T-helper 22 cell (primary cell): Measurements from ENCODE around the gene KCNH2.

Source experiments
- DNase-seq: peaks from one replicate; pipeline ENCODE4 v3.0.0-alpha.2; 2020; ENCODE audit warnings: low read depth

Gene KCNH2

DNA sequence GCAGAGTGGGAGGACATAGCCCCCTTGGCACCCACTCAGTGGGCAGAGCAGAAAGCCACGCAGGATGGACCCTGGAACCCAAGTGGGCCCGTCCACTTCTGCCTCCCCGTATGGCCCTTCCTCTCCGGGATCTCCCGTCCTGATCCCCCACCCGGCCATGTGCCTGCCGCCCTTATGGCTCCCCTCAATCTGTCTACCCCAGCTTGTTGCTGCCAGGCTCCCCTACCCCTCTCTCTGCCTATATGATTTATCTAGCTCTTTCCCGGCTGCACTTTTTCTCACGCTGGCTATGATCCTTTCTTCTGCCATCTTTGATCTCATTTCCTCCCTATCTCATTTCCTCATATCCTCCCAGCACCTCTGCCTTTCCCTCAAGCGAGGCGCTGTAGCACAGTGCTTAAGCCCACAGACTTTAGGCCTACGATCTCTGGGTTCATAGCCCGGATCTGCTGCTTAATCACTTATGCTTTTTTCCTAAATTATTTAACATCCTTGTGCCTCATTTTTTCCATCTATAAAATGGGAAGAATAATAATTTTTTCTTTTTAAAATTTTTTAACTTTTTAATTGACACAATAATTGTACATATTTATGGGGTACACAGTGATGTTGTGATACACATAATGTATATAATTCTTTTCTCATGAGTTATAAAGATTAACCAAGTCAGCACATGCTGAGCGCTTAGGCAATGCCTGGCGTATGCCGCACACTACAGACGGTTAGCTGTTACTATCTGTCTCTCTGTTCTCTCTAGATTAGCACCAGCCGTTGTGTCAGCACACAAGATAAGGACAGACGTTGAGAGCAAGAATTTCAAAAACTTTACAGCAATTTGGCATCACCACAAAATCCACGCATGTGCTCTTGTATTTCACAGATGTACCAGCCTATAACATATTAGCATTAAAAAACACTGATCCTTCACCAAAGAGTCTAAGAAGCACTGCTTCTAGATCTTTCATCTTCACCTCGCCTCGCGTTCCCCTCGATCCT, 18.1 kb downstream of the KCNH2 start:
- DNase-seq: no peak

DNA sequence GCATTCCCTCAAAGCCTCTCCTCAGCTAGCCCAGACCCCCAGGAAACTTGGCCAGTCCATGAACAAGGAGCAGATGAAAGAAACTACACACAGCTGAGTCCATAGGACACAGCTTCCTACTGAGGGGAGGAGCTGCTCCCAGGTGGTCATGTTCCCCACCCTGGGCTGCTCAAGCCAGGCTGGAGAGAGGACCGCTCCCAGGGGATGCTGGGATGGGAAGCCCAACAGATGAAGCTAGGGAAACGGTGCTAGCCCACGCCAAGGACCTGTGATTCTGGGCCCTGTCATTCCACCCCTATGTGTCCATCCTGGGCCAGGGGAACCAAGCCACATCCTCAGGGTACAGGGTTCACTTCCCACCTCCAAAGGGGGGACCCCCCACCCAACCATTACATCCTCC, 19.0 kb downstream of the KCNH2 start:
- no peak for DNase-seq

DNA sequence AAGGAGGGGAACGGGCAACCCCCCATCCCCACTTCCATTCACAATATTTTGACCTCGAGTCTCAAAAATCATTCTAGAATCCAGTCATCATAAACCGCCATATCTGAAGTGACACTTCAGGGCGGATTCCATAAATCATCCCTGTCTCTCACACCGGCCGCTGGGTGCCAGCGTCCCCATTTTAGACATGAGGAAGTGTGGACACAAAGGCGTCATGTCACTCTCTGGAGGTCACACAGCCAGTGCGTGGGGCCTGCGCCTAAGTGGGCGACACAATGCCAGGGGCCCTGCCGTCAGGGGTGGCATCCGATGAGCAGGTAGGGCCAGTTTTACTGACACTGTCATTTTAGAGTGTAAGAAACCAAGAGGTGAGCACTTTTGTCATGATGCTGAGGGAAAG, 19.5 kb downstream of the KCNH2 start:
- no peak for DNase-seq

DNA sequence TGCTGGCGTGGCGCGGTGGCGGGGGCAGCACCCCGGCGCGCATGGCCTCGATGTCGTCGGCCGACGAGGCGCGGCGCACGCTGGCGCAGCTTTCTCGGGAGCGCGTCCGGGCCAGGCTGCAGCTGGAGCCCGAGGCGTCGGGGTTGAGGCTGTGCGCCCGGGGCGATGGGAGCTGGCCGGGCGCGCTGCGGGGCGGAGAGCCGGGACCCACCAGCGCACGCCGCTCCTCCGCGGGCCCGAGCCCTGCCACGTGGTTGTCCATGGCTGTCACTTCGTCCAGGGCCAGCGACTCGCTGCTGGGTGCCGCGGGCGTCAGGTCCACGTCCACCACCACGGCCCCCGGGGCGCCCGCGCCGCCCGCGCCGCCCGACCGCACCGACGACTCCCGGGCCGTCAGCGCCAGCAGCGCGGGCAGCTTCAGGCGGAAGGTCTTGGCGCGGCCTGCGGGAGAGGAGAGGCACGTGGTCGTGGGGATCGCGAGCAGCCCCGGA, 20.0 kb downstream of the KCNH2 start:
- DNase-seq: no peak

DNA sequence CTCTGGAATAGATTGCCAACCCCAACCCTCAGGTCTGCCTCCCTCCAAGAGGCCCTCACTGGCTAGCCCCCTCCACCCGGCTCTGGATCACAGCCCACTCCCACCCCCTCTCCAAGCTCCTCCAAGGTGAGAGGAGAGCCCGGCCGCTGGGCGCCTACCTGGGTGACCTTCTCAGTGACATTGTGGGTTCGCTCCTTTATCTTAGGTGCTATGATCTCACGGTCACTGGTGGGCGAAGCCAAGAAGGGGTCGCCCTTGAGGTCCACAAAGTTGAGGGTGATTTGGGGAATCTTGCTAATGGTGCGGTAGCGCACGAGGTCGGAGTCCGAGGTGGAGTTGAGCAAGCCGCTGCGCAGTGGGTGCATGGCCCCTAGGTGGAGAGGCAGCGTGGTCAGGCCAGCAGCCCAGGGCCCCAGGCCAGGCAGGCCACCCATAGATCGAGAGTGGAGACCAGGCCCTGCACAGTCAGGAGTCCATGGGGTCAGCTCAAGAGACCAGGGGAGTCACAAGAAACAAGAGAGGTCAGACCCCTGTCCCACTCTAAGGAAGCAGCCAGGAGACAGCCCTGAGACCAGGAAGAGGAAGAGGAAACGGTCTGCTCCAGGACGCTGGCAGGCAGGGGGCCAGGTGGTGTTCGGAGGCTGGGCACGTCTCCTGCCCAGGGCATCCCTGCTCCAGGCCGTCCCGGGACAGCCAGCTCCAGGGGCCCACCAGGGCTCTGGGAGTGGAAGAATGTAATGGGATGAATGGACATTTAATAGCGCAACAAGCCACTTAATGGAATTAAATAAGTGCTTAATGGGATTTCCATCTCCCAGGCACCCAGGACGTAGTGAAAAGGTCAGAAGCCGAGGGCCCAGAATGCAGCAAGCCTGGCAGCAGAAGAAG, 20.7 kb downstream of the KCNH2 start:
- DNase-seq: no peak

DNA sequence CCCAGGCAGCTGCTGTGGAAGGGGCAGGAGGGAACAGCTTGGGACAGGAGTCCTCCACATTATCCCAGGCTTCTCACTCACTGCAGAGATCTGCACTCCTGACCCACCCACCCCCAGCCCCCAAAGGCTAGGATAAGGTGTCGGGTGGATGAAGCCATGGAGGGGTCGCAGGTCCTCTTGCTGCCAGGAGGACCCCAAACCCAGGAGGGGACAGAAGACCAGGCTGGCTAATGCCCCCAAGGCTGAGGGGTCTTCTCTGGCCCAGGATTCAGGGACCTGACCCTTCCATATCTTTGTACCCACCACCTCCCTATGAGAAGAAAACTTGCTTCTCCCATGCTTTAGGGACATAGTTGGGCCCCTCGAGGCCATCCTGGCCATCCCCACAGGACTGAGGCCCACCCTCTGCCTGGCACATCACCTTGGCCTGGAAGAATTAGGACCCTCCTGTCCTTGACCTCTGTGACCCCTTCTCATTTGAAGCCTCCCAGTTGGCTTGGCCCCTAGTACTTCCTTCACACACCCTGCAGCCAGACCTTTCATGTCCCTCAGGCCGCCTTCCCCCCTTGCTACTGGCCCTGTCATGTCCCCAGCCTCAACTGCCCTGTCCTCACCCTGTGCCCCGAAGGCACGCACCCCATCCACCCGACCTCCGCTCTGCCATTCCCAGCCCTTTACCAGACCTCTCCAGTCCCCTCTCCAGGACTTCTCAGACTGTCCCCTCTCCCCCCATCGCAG, 21.6 kb downstream of the KCNH2 start:
- no peak for DNase-seq

DNA sequence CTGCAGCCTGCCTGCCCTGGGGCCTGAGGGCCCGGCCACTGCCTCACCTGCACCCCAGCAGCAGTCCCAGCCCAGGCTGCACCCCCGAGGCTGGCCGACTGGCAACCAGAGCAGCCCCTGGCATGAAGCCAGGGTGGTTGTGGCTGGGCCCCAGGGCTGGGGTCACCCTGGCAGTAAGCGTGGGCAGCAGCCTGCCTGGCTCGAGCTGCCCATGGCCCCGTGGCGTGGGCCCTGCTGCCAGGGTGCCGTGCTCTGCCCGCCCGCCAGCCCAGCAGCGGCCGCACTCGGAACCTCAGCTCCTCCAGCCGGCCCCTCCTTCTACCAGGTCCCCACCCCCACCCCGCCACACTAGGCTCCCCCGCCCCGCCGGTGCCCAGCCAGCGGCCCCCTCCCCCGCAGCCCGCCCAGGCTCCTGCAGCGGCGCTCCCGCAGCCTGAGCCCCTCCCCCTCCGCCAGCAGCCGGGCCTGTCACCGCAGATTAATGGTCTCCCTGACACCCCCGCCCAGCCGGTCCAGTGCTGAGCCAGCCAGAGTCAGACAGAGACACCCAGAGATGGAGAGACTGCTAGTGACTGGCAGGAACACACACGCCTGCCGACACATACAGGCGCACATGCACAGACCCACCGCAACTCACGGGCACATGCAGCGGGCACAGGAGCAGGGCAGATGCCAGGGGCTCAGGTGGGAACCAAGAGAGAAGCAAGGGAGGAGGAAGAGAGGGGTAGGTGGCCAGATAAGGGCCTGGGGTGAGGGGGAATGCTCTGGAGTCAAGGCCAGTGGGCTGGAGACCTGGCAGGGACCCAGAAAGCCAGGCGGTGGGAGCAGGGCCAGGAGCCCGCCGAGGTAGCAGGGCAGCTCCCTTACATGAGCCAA, 22.4 kb downstream of the KCNH2 start:
- no peak for DNase-seq

DNA sequence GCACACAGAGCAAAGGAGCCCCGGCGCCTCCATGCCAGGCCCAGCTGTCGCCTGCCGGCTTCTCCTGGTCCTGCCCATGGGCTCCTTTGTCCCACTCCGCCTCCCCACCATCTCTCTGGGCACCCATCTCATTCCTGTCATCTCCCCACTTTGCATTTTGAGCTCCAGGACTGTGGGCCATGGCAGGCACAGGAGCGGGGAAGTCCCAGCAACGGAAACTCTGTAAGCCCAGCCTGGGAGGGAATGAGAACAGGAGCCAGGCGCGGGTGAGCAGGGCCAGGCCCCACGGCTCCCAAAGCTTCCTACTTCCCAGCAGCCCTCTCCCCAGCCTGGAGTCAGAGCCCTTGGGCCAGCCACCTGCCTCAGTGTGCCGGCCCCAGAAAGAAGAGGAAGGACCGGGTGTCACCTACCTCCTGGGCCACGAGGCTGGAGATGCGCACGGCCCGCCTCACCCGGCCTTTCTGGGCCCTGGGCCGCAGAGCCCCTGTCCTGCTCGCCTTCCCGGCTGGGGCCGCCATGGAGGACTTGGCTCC, 23.1 kb downstream of the KCNH2 start:
- DNase-seq: no peak

DNA sequence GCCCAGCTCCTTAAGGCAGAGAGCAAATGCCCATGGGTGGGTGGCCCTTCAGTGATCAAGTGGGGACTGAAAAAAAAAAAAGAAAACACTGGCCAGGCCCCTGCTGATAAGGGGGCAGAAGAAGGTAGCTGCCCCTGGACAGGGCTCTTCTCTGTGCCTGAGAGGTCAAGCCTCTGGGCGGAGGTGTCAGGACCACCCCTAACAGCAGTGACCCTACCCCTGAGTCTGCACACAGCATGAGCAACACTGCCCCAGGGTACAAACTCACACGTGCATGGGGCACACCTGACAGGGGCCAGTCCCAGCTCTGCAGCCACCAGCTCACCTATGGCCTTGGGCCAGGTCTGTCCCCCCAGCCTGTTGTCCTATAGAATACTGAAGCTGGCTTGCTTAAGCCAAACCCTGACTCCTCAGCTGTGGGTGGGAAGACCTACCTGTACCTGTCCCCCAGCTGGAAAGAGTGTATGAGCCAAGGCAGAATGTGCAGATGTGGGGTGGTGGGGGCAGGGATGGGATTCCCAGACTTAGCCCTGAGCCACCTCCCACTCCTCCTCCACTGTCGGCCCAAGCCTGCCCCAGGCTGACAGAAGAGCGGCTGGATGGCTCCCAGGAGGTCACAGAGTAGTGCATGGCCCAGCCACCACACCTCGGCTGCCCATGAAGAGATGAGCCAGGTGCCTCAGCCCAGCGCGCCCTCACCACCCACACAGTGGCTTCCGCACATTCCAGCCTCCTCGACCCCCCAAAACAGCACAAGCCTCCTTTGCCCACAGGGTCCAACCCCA, 23.7 kb downstream of the KCNH2 start:
- DNase-seq: no peak

DNA sequence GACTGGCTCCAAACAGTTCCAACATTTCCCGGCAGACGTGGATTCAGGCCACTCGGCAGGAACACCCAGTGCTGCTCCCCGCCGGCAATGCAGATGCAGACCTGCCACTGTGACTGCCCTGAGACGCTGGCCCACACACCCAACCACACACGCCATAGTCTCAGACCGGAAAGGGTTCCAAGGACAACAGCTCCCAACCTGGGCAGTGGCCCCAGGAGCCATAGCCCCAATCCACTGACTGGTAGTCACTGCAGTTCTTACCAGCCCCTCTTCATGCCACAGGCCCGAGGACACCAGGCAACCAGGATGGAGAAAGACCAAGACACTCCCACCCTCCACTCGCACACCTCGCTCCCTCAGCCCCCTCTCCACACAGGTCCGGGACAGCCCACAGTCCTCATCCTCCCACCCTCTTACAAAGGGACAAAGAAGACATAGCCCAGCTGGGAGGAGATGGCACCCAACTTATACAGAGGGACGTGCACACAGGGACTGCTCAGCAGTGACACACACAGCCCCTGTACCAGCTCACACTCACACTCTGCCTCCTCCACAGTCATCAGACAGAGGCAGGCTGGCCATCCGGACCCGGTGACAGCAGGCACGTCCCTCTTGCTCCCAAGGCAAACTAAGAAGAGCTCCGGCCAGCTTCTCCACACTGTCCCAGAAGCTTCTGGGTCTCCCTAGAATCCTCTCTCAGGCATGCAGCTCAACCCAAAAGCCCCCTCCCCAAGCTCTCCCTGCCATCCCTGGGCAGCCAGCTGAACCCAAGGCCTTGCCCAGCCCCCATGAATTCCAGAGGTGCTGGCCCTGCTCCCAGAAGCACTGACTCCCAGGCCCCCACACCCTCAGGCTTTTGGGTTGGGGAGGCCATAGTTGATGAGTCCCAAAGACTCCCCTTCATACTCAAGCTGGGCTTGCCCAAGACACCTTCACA, 24.8 kb downstream of the KCNH2 start:
- DNase-seq: no peak

DNA sequence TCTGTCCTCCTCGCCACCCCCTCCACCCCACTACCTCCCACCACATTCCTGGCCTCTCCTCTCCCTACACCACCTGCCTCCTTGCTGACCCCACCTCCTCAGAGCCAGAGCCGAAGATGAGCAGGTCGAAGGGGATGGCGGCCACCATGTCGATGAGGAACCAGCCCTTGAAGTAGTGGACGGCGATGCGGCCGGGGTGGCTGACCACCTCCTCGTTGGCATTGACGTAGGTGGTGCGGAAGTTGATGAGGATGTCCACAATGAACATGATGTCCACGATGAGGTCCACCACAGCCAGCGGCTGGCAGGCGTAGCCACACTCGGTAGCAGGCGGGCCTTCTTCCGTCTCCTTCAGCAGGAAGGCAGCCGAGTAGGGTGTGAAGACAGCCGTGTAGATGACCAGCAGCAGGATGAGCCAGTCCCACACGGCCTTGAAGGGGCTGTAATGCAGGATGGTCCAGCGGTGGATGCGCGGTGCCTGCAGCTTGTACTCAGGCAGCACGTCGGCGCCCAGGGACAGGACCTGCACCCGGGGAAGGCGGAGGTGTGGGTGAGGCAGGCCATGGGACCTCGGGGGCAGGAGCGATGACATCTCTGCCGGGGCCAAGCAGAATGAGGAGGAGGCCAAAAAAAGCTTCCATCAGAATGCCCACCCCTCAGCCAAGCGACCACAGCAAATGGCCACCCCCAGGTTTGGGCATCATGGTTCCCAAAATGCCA, 25.6 kb downstream of the KCNH2 start:
- DNase-seq: no peak

DNA sequence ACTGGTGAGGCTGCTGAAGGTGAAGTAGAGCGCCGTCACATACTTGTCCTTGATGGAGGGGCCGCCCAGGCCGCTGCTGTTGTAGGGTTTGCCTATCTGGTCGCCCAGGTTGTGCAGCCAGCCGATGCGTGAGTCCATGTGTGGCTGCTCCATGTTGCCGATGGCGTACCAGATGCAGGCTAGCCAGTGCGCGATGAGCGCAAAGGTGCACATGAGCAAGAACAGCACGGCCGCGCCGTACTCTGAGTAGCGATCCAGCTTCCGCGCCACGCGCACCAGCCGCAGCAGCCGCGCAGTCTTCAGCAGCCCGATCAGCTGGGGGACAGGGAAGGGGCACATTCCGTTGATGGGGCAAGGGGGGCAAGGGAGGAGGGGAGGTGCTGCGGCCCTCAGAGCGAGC, 26.6 kb downstream of the KCNH2 start:
- no peak for DNase-seq

DNA sequence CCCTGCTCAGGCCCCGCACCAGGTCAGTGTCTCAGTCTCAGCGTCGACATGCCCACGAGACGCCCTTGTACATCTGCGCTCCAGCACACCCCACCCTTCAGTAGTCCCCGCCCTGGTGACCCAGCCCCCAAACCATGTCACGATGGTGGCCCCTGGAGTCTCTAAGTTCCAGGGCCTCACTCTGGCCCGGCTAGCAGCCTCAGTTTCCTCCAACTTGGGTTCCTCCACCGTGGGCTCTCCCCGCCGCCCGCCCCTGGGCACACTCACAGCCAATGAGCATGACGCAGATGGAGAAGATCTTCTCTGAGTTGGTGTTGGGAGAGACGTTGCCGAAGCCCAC, 27.0 kb downstream of the KCNH2 start:
- no peak for DNase-seq

DNA sequence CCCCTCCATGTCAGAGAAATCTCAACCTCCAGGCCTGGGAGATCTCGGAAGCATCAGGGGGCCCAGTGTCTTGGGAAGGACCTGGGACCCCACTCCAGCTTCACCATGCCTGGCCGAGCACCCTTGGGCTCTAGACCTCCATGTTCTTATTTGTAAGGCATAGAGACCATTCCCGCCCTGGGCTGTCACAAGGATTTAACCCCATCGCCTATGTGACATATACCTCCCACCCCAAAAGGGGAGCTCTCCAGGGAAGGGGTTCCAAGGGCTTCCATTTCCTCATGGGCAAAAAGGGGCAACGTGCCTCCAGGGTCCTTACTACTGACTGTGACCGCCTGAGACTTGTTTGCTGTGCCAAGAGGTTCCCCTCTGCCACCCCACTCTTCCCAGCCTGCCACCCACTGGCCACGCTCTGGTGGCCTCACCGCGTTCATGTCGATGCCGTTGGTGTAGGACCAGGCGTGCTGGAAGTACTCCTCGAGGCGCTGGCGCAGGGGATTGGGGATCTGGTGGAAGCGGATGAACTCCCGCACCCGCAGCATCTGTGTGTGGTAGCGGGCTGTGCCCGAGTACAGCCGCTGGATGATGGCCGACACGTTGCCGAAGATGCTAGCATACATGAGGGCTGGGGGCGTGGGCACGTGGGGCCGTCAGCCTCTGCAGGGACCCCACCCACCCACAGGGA, 27.5 kb downstream of the KCNH2 start:
- DNase-seq: no peak

DNA sequence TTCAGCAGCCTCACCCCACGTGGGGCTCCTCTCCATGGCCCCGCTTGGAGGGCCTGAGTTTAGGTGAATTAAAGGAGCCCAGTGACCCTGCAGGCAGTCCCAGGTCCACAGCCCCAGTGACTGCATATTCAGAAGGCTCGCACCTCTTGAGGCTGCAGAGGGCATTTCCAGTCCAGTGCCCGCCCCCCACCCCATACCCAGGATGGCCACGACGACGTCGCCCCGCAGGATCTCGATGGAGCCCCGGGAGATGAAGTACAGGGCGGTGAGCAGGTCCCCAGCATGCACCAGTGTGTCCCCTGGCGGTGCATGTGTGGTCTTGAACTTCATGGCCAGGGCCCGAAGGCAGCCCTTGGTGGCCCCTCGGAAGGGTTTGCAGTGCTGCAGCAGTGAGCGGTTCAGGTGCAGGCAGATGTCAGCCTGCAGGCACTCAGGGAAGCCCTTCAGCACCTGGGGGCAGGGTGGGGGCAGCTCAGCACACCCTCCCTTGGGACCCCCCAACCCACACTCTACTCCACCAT, 28.1 kb downstream of the KCNH2 start:
- no peak for DNase-seq

DNA sequence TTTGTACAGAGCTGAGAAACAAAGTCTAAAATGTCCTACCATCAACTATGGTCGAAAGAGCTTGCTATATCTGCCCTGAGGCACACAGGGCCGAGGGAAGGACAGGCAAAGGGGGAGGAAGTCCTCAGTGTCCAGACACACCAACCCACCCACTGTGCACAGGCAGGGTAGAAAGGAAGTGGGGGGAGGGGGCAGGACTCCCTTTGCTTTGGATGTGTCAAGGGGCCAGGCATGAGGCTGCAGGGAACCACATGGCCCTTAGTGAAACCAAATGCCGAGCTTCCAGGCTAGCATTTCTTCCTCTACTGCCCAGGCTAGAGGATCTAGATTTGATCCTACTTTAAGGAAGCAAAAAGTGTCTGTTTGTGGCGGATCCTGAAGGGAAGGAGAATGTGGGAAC, 28.6 kb downstream of the KCNH2 start:
- no peak for DNase-seq

DNA sequence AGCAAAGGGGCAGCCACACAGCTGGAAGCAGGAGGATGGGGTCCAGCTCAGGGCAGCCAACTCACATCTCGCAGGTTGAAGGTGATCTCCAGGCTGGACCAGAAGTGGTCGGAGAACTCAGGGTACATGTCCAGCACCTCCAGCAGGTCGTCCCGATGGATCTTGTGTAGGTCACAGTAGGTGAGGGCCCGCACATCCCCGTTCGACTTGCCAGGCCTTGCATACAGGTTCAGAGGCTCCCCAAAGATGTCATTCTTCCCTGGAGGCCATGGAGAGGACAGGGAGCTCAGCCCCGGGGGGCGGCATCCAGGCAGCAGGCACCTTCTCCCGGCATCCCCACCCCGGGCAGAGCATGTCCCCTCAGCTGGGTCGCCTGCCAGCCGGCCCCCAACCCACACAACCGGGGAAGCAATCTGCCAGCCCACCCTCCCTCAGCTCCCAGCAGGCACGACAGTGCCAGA, 29.3 kb downstream of the KCNH2 start:
- no peak for DNase-seq
